ENCODE results near the gene REM2.

The REM2 gene

GRCh38 chr14:22892488-22892887, 9.5 kb downstream of the REM2 start:
- no peak for TF ChIP-seq SPI1 (IDR thresholded peaks at IDR 0.05; ENCODE audit: borderline replicate concordance, low read depth)
- TF ChIP-seq GABPA (IDR thresholded peaks at IDR 0.05; ENCODE audit: low read depth): no peak
- no peak for DNase-seq (ENCODE audit: low read depth in 1 of 2, low spot score in 1 of 2)
- Histone ChIP-seq H3K27ac (replicated peaks) (no peak overlapping the region), H3K4me3 (replicated peaks; ENCODE audit: insufficient read depth, low read length) (no peak overlapping the region), H3K27me3 (ENCODE audit: insufficient read depth, poor library complexity, severe bottlenecking) (no peaks in the 10 kb centered on the region)

- Histone ChIP-seq H3K27ac (replicated peaks) (no peak overlapping the region), H3K27me3 (ENCODE audit: insufficient read depth, poor library complexity, severe bottlenecking) (no peaks in the 10 kb centered on the region), H3K4me3 (replicated peaks; ENCODE audit: insufficient read depth, low read length) (no peak overlapping the region)
- DNase-seq (ENCODE audit: low read depth in 1 of 2, low spot score in 1 of 2): no peak
- TF ChIP-seq SPI1 (IDR thresholded peaks at IDR 0.05; ENCODE audit: borderline replicate concordance, low read depth): no peak
Measured at GRCh38 chr14:22893706-22894105, 10.7 kb downstream of the REM2 start.

DNA sequence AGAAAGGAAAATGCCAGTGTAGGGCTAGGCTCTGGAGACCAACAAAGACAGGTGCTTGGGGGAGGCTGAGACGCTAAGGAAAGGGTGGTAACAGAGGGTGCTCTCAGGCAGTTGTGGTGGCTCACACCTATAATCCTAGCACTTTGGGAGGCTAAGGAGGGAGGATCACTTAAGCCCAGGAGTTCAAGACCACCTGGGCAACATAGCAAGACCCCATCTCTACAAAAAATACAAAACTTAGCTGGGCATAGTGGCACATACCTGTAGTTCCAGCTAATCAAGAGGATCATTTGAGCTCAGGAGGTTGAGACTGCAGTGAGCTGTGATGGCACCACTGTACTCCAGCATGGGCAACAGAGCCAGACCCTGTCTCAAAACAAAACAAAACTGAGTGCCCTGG, 12.4 kb downstream of the REM2 start:
- Histone ChIP-seq H3K27me3 (ENCODE audit: insufficient read depth, poor library complexity, severe bottlenecking) (no peaks in the 10 kb centered on the region), H3K27ac (replicated peaks) (no peak overlapping the region), H3K4me3 (replicated peaks; ENCODE audit: insufficient read depth, low read length) (no peak overlapping the region)
- DNase-seq (ENCODE audit: low read depth in 1 of 2, low spot score in 1 of 2): no peak
- no peak for TF ChIP-seq GABPA (IDR thresholded peaks at IDR 0.05; ENCODE audit: low read depth)
- no peak for TF ChIP-seq CTCF (IDR thresholded peaks at IDR 0.05; ENCODE audit: insufficient read depth, low read length)
- no peak for TF ChIP-seq POLR2AphosphoS5 (IDR thresholded peaks at IDR 0.05; ENCODE audit: low read depth)
- TF ChIP-seq REST (IDR thresholded peaks at IDR 0.05; ENCODE audit: insufficient replicate concordance, low read depth): no peak

DNA sequence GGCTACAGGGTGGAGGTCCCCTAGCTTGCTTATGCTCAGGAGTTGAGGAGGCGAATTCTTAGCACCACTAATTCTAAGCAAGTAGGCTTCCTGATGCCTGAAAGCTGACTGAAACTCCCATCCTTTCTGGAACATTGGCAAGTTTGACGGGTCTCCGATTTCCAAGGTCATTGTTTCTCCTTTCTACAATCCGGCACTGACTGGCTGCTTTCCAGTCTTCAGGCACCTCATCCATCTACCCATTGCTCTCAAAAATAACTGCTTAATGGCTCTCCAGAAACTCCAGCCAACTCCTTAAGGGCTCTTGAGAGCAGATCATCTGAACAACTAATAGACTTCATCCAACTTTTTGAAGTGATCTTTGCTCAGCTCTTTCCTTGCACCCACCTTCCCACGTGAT, 13.3 kb downstream of the REM2 start:
- no peak overlapping the region for H3K4me3 ChIP-seq (replicated peaks; ENCODE audit: insufficient read depth, low read length)
- no peaks in the 10 kb centered on the region for H3K27me3 ChIP-seq (ENCODE audit: insufficient read depth, poor library complexity, severe bottlenecking)
- DNase-seq (ENCODE audit: low read depth in 1 of 2, low spot score in 1 of 2): no peak
- TF ChIP-seq CTCF (IDR thresholded peaks at IDR 0.05; ENCODE audit: insufficient read depth, low read length) (no peak), POLR2AphosphoS5 (IDR thresholded peaks at IDR 0.05; ENCODE audit: low read depth) (no peak), SPI1 (IDR thresholded peaks at IDR 0.05; ENCODE audit: borderline replicate concordance, low read depth) (no peak), GABPA (IDR thresholded peaks at IDR 0.05; ENCODE audit: low read depth) (no peak), REST (IDR thresholded peaks at IDR 0.05; ENCODE audit: insufficient replicate concordance, low read depth) (no peak)
- H3K27ac ChIP-seq (replicated peaks): no peak overlapping the region

DNA sequence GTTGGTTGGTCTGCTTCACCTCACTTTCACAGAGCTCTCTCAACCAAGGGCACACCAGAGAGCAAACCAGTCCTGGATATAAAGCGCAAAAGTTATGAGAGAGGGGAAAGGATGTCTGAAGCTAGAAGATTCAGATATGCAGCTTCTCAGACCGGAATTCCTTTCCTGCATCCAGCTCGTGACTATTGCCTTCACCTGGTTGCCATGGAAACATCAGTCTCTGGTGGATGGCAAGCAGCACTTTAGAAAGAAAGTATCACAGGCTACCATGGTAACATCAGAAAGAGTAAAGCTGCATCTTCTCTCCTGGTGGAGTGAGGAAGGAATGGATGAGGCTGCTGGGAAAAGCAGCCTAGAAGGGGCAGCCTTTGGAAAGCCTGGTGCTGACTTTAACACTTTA, 13.7 kb downstream of the REM2 start:
- Histone ChIP-seq H3K27me3 (ENCODE audit: insufficient read depth, poor library complexity, severe bottlenecking) (no peaks in the 10 kb centered on the region), H3K4me3 (replicated peaks; ENCODE audit: insufficient read depth, low read length) (no peak overlapping the region), H3K27ac (replicated peaks) (no peak overlapping the region)
- TF ChIP-seq SPI1 (IDR thresholded peaks at IDR 0.05; ENCODE audit: borderline replicate concordance, low read depth) (no peak), REST (IDR thresholded peaks at IDR 0.05; ENCODE audit: insufficient replicate concordance, low read depth) (no peak), GABPA (IDR thresholded peaks at IDR 0.05; ENCODE audit: low read depth) (no peak), POLR2AphosphoS5 (IDR thresholded peaks at IDR 0.05; ENCODE audit: low read depth) (no peak)
- no peak for DNase-seq (ENCODE audit: low read depth in 1 of 2, low spot score in 1 of 2)
